Kidney (tissue), 14 donors: ENCODE data around the gene FAM53B. TPM values are rescaled to one million over a fixed set of nuclear protein-coding genes. Genes with fewer than 3 reads are reported as not detected.
A peak's percentile ranks its signal among the peaks of the same experiment; 100 is the strongest.

Experiments used
- DNase-seq, 5 donors: peaks; one replicate each; pipeline ENCODE4 v3.0.0-alpha.2; 2013 to 2020
- FAIRE-seq: peaks from 2 replicates; lab custom pipeline; 2012; peaks lifted over from hg19 to GRCh38; lab: Jason Lieb, UNC
- H3K27ac ChIP-seq, 2 donors: one replicate each; pipeline ENCODE4 v1.7.0; 2013; ENCODE audit warnings: low read depth in 2 of 2, low read length in 2 of 2, inconsistent platforms in 1 of 2
- H3K27me3 ChIP-seq: one replicate; pipeline ENCODE4 v1.7.1; 2013; ENCODE audit warnings: low read length, inconsistent platforms; ENCODE audit not compliant: control insufficient read depth, insufficient read depth
- H3K36me3 ChIP-seq, 3 donors: one replicate each; pipeline versions ENCODE4 v1.7.0 to v1.7.1; 2013; ENCODE audit warnings: low read length in 3 of 3, control low read depth in 1 of 3, inconsistent platforms in 1 of 3; ENCODE audit not compliant: insufficient read depth in 3 of 3, control insufficient read depth in 2 of 3
- H3K4me1 ChIP-seq, 3 donors: one replicate each; pipeline versions ENCODE4 v1.7.0 to v1.7.1; 2013; ENCODE audit warnings: low read length in 3 of 3, inconsistent platforms in 1 of 3, low read depth in 1 of 3; ENCODE audit not compliant: control insufficient read depth in 2 of 3, insufficient read depth in 2 of 3
- H3K4me3 ChIP-seq, 3 donors: one replicate each; pipeline versions ENCODE4 v1.7.0 to v1.8.1; 2013; ENCODE audit warnings: low read length in 3 of 3, control low read depth in 1 of 3, inconsistent platforms in 1 of 3
- H3K9ac ChIP-seq, 3 donors: one replicate each; pipeline versions ENCODE4 v1.7.0 to v1.7.1; 2013; ENCODE audit warnings: low read length in 3 of 3, control low read depth in 1 of 3, inconsistent platforms in 1 of 3
- H3K9me3 ChIP-seq, 3 donors: one replicate each; pipeline versions ENCODE4 v1.7.0 to v1.7.1; 2013; ENCODE audit warnings: low read length in 3 of 3, control low read depth in 1 of 3, inconsistent platforms in 1 of 3; ENCODE audit not compliant: control insufficient read depth in 2 of 3, insufficient read depth in 1 of 3
- CTCF ChIP-seq: IDR thresholded peaks from 3 replicates; pipeline ENCODE4 v1.5.1; 2012; ENCODE audit warnings: mild to moderate bottlenecking, moderate library complexity, borderline replicate concordance; ENCODE audit not compliant: insufficient read depth; ENCODE audit errors: extremely low read depth
- intact Hi-C: fragments of 100-400 bp; cut with DNase I; formaldehyde crosslinking; loops from one replicate; pipeline ENCODE4 v1.11.1; 2022
- polyA plus RNA-seq: library from polyadenylated mRNA; stranded (reverse); fragments of 350-450 nt; fragmentation: Illumina TruSeq; extraction: RNeasy Lipid Tissue Mini Kit (QIAGEN cat#74804); gene quantifications from one replicate; pipeline ENCODE4 v1.2.3, GENCODE V29; 2014; ENCODE audit warnings: low read depth, low replicate concordance; ENCODE audit not compliant: insufficient read depth
- total RNA-seq: library from RNA; stranded (reverse); fragmentation: NEBNext Ultra II Directional; extraction: Animal tissue kit (Norgen Biotek cat#: 25700); gene quantifications from one replicate; pipeline ENCODE4 v1.2.1, GENCODE V29; 2021
- donor health status: control.
- donor health status: control.
- donor health status: control.
- donor health status: control.
- donor health status: control.
- donor health status: DM: yes; HTN: yes; CAD: no.
- donor health status: Normal renal cell carcinoma (clear cell type).

The FAM53B gene
- total and polyA plus RNA-seq, 2 donors from 2014 or later, result 11.8 to 30.0 TPM

- DNase-seq, result no peak
- H3K4me3 ChIP-seq, result no peak overlapping the region
- H3K36me3 ChIP-seq, result no peaks in the 10 kb centered on the region
- H3K4me1 ChIP-seq, result peaks cover 0 to 5% (median 0%) of the 10 kb centered on the region in 3 donors
- no peak for FAIRE-seq
- no peak overlapping the region for H3K27ac ChIP-seq
- no peak overlapping the region for H3K9ac ChIP-seq
- intact Hi-C loops, result no loop called here
- TF ChIP-seq CTCF, result no peak
- H3K27me3 ChIP-seq, result no peaks in the 10 kb centered on the region
- no peaks in the 10 kb centered on the region for H3K9me3 ChIP-seq
Observed at GRCh38 chr10:124605856-124606812, 138.0 kb downstream of the FAM53B start.

- DNase-seq, result peak in 1 of 5 donors; percentile 43
- no peaks in the 10 kb centered on the region for H3K9me3 ChIP-seq
- no peak overlapping the region for H3K9ac ChIP-seq
- intact Hi-C loops, result no loop called here
- H3K4me1 ChIP-seq, result peaks cover 0 to 5% (median 0%) of the 10 kb centered on the region in 3 donors
- FAIRE-seq, result no peak
- TF ChIP-seq CTCF, result no peak
- no peak overlapping the region for H3K4me3 ChIP-seq
- no peaks in the 10 kb centered on the region for H3K36me3 ChIP-seq
- H3K27me3 ChIP-seq, result no peaks in the 10 kb centered on the region
- H3K27ac ChIP-seq, result no peak overlapping the region
Observed at GRCh38 chr10:124605481-124605855, 138.7 kb downstream of the FAM53B start.

GRCh38 chr10:124605001-124605370 is 139.2 kb downstream of the FAM53B start:
- no peaks in the 10 kb centered on the region for H3K27me3 ChIP-seq
- H3K4me3 ChIP-seq, result no peak overlapping the region
- no peak for FAIRE-seq
- DNase-seq, result no peak
- peaks cover 0 to 5% (median 0%) of the 10 kb centered on the region in 3 donors for H3K4me1 ChIP-seq
- H3K9me3 ChIP-seq, result no peaks in the 10 kb centered on the region
- no peaks in the 10 kb centered on the region for H3K36me3 ChIP-seq
- TF ChIP-seq CTCF, result no peak
- intact Hi-C loops, result no loop called here
- H3K9ac ChIP-seq, result no peak overlapping the region
- no peak overlapping the region for H3K27ac ChIP-seq
